ENCODE data around the gene SPATA32. TPM values are rescaled to one million over a fixed set of nuclear protein-coding genes. Genes with fewer than 3 reads are reported as not detected.

SPATA32 gene
- total RNA-seq, 4 donors from 2014 or later = not detected

GRCh38 chr17:45246861-45247428 is 14.9 kb downstream of the SPATA32 start:
- Histone ChIP-seq H3K4me1 (peaks cover 18 to 27% (median 23%) of the 10 kb centered on the region in 4 donors), H3K27me3 (peaks cover 0 to 4% (median 0%) of the 10 kb centered on the region in 4 donors), H3K4me3 (peak overlapping the region; percentile 54 to 68 (median 60)), H3K27ac (replicated peaks in 1 of 4) (peak overlapping the region; percentile 39 to 72 (median 68)), H3K36me3 (peaks cover 0 to 43% (median 26%) of the 10 kb centered on the region in 4 donors), H3K9me3 (no peaks in the 10 kb centered on the region)
- DNase-seq (ENCODE audit: extremely low spot score) = no peak
- TF ChIP-seq POLR2AphosphoS5 (IDR thresholded peaks at IDR 0.05) (no peak), EP300 (IDR thresholded peaks at IDR 0.05) (no peak), CTCF (IDR thresholded peaks at IDR 0.05) (peak; percentile 37 to 50 (median 39))
- intact Hi-C loops (cut with DNase I) = no loop called here
- 6% methylated on average over 7 of the region's 33 CpGs for WGBS

- Histone ChIP-seq H3K4me1 (peaks cover 20 to 33% (median 29%) of the 10 kb centered on the region in 4 donors), H3K27me3 (peaks cover 0 to 10% (median 4%) of the 10 kb centered on the region in 4 donors), H3K27ac (replicated peaks in 1 of 4) (no peak overlapping the region), H3K36me3 (peaks cover 0 to 43% (median 27%) of the 10 kb centered on the region in 4 donors), H3K9me3 (no peaks in the 10 kb centered on the region), H3K4me3 (peak overlapping the region in 2 of 4 donors; percentile 63 to 68)
- 70% methylated on average over 8 of the region's 8 CpGs for WGBS
- no peak for DNase-seq (ENCODE audit: extremely low spot score)
- intact Hi-C loops (cut with DNase I) = no loop called here
- TF ChIP-seq POLR2A (IDR thresholded peaks at IDR 0.05; ENCODE audit: low read depth) = no peak
- no peak for TF ChIP-seq EP300 (IDR thresholded peaks at IDR 0.05)
- TF ChIP-seq CTCF (IDR thresholded peaks at IDR 0.05) = no peak
- no peak for TF ChIP-seq POLR2AphosphoS5 (IDR thresholded peaks at IDR 0.05)
Observed at GRCh38 chr17:45246338-45246737, 15.6 kb downstream of the SPATA32 start.

- TF ChIP-seq POLR2AphosphoS5 (IDR thresholded peaks at IDR 0.05) (no peak), CTCF (IDR thresholded peaks at IDR 0.05) (no peak), POLR2A (IDR thresholded peaks at IDR 0.05; ENCODE audit: low read depth) (no peak), EP300 (IDR thresholded peaks at IDR 0.05) (no peak)
- Histone ChIP-seq H3K9me3 (no peaks in the 10 kb centered on the region), H3K4me3 (no peak overlapping the region), H3K36me3 (peaks cover 0 to 55% (median 32%) of the 10 kb centered on the region in 4 donors), H3K4me1 (peaks cover 25 to 40% (median 36%) of the 10 kb centered on the region in 4 donors), H3K27me3 (peaks cover 0 to 24% (median 15%) of the 10 kb centered on the region in 4 donors), H3K27ac (replicated peaks in 1 of 4) (no peak overlapping the region)
- intact Hi-C loops (cut with DNase I) = no loop called here
- DNase-seq (ENCODE audit: extremely low spot score) = no peak
- WGBS = 98% methylated on average over 14 of the region's 21 CpGs
Observed at GRCh38 chr17:45244725-45245656, 16.9 kb downstream of the SPATA32 start.

- H3K4me1 ChIP-seq = peaks cover 25 to 40% (median 36%) of the 10 kb centered on the region in 4 donors
- no peak for DNase-seq (ENCODE audit: extremely low spot score)
- WGBS = 90% methylated on average over 12 of the region's 18 CpGs
- intact Hi-C loops (cut with DNase I) = no loop called here
- H3K4me3 ChIP-seq = no peak overlapping the region
- no peak overlapping the region for H3K27ac ChIP-seq (replicated peaks in 1 of 4)
- no peaks in the 10 kb centered on the region for H3K9me3 ChIP-seq
- peaks cover 0 to 36% (median 16%) of the 10 kb centered on the region in 4 donors for H3K27me3 ChIP-seq
- no peak for TF ChIP-seq CTCF (IDR thresholded peaks at IDR 0.05)
- no peak for TF ChIP-seq EP300 (IDR thresholded peaks at IDR 0.05)
- no peak for TF ChIP-seq POLR2A (IDR thresholded peaks at IDR 0.05; ENCODE audit: low read depth)
- no peak for TF ChIP-seq POLR2AphosphoS5 (IDR thresholded peaks at IDR 0.05)
- H3K36me3 ChIP-seq = peaks cover 0 to 61% (median 33%) of the 10 kb centered on the region in 4 donors
Observed at GRCh38 chr17:45243750-45244149, 18.1 kb downstream of the SPATA32 start.
